ENCODE results near the gene CCDC68. TPM values are rescaled to one million over a fixed set of nuclear protein-coding genes. Genes with fewer than 3 reads are reported as not detected.
"Not testable (repeated sequence)": the region's sequence is repeated elsewhere in the genome, so short reads cannot be mapped to it uniquely, and the experiment has no call there.

The CCDC68 gene, protein sequence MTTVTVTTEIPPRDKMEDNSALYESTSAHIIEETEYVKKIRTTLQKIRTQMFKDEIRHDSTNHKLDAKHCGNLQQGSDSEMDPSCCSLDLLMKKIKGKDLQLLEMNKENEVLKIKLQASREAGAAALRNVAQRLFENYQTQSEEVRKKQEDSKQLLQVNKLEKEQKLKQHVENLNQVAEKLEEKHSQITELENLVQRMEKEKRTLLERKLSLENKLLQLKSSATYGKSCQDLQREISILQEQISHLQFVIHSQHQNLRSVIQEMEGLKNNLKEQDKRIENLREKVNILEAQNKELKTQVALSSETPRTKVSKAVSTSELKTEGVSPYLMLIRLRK
- 0.62 TPM for total RNA-seq

DNA sequence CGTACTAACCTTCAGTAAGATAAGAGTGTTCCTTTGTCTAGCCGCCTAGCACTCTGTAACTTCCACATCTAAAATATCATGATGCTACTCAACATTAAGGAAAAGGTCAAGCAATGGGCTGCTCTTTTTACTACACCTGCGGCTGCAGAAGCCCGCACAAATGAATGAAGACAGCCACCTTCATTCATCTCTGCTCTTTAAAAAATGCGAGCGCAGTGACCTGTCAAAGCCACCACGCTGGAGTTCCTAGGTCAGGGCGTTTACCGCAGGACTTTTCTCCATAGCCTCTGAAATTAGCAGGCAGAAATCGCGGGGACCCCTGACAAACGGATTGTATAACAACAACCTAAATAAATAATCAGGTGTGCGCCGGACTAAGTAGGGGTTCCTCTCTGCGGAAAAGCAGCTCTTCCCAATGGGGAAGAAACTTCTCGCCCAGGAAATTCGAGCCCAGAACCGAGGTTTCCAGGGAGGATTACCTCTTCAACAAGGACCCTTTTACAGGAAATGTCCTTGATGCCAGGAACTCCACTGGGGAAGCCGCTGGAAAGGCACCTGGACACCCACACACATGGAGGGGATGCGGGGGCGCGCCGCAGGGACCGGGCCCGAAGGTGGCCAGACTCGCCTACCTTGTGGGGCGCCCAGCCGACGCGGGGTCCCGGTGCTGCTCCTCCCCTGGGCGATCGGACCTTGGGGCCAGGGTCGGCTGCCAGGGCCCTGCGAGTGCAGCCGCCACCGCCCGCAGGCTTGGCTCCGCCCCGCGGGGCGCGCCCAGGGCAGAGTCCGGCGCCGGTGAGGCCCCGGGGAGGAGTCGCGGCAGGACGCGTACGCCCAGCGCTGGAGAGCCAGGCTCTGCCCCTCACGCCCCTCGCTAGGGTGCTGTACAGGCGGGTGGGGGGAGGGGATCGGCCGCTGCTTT, at the start of gene CCDC68:
Gene CCDC68 (minus strand): TSS at position 758 of the 922 bp plus-strand sequence. CDS start 16,670 bp downstream, outside the sequence.
- DNase-seq, result no peak

DNA sequence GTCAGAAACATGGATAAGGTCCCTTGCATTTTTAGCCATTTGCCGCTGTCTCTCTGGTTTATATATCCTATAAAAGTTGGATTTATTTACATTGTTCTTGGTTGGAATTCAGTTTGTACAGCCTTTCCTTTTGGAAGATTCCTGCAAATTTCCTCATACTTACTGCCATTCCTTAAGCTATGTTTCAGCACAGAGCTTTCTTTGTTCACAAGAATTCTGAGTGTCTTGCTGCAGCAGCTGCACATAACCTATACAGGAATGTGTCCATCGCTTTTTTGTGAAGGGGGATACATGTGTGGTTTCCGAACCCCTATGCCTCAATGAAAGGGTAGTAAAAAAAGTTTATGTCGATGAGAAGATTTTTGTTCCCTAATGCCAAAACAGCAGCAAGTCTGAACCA, 48.3 kb upstream of the CCDC68 start:
- no peak for DNase-seq

DNA sequence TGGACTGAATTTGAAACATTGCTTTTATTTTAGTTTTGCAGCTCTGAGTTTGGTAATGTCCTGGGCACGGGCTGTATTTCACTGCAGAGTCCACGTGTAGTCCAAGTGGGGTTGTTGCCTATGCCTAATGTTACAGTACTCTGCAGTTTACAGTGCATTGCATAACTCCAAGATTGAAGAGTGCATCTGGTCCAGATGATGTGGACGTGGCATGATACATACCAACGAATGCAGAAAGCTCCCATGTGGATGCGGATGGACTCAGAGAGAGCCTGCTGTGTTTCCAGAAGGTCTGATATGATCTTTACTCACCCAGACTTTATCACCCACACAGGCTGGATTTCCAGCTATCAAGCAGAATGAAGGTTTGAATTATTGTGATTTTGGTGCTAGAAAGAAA, 44.4 kb upstream of the CCDC68 start:
- no peak for DNase-seq

DNA sequence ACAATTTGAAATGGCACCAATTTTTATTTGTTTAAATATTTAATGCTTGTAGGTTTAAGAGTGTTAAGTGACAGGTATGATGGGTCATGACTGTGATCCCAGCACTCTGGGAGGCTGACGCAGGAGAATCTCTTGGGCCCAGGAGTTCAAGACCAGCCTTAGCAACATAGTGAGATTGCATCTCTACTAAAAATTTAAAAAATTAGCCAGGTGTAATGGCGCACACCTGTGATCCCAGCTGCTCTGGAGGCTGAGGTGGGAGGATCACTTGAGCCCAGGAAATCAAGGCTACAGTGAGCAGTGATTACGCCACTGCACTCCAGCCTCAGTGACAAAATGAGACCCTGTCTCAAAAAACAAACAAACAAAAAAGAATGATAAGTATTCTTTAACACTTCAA, 43.0 kb upstream of the CCDC68 start:
- no peak for DNase-seq

DNA sequence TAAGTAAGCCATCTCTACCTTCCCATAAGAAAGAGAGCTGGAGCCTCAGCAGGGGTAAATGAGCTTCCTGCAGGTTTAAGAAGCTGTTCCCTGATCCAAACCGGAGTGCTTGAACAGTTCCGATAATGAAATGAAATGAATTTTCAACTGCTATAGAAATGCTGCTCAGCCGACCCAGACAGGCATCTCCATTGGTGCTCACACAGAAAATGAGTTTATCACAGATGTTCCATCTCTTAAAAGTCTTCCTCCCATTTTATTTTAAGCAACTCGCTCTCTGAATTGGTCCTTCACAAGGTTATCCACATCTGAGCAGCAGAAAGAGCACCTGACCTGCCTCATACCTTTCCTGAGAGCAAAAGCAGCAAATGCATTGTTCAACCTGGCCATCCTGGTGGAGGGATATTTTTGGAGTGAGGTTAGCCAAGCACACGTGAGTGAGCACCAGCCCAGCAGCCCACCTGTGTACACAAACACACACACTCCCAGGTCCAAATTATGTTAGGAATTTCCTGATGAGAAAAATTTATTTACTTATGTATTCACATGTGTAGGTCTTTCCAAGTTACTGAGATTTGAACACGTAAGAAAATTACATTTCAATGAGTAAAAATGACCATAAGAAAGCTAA, 42.2 kb upstream of the CCDC68 start:
- DNase-seq, result no peak

DNA sequence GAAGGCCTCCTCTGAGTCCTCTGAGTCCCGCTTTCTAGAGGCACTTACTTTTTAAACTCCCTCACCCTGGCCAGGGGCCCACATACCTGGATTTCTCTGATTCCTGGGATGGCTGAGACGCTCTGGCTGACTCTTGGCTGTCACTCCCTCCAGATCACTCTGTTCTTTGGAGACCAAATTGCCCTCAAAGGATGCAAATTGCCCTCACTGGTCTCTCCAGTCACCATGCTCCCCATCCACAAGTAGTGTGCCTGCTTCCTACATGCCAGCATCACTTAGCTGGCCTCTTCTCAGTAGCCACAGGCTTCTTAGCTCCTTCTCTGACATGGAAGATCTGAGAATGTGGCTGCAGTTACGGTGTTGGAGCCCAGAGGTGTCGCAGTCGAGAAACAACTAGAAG, 41.3 kb upstream of the CCDC68 start:
- no peak for DNase-seq

DNA sequence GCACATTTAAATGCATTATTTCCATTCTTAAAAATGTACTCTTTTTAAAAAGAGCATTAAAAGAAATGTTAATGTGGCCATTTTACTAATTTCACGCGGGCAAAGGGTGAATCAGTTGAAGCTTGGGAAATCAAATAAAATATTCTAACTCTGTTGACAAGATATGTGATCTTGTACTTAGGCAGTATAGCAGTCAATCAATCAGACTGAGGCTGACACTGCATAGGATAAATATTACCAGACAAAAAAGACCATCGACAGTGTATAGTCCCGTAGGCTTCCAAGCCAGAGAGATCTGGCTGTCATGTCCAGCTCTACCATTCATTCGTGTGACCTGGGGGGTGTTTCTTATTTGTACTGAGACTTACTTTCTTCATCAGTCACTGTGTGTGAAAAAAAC, 39.8 kb upstream of the CCDC68 start:
- no peak for DNase-seq

DNA sequence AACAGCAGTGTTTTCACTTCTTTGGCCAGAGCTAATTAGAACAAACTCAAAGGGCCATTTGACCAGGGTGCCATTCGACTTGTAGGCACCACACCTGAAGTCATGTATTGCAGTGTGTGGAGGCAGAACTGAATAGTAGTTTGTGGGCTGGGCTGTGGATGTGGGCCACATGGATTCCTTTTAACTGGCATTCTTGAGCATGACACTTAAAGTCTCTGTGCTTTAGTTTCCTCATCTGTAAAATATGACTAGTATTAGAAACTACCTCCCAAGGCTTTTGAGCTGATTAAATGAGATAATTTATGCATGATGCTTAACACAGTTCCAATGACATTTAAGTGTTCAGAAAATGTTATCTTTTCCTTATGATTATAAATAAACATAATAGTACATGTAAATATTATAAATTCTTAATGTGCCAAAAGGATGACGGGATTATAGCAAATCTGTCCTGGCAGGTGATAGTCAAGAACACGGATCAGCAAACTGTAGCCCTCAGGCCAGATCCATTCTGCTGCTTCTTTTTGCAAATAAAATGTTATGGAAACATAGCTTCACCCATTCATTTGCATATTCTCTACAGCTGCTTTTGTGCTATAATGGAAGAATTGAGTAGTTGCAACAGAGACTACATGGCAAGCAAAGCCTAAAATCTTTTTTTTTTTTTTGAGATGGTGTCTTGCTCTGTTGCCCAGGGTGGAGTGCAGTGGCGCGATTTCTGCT, 36.3 kb upstream of the CCDC68 start:
- DNase-seq, result no peak

DNA sequence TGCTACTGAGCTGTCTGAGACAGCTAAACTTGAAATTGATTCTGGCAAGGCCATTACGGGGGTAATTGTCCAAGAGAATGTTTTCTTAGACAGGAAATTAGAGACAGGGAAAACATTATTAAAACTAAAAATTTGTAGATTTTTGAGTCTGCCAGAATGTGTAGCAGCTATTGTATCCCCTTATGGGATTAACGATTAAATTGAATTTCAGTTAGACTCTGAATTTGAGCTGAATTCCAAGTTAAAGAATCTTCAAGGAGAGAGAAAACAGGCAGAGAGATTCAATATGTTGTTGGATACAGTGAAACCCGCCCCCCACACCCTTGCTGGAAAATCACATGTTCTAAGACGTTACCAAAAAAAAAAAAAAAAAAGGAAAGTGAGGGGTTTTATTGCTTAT, 32.7 kb upstream of the CCDC68 start:
- DNase-seq, result no peak

DNA sequence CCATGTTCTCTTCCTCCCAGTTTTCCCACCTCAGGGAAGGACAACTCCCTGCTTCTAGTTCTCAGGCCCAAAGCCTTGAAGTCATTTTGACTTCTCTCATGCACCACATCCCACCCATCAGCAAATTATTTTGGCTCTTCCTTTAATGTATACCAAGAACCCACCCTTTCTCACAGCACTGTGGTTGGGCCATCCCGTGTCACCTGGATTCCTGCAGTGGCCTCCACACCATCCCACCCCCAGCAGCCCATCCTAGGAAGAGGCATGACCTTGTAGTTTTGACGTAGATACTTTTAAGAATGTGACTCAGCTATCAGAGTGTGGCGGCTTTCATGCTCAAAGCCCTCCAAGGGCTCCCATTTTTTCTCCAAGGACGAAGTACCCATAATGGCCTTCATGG, 25.6 kb upstream of the CCDC68 start:
- no peak for DNase-seq

DNA sequence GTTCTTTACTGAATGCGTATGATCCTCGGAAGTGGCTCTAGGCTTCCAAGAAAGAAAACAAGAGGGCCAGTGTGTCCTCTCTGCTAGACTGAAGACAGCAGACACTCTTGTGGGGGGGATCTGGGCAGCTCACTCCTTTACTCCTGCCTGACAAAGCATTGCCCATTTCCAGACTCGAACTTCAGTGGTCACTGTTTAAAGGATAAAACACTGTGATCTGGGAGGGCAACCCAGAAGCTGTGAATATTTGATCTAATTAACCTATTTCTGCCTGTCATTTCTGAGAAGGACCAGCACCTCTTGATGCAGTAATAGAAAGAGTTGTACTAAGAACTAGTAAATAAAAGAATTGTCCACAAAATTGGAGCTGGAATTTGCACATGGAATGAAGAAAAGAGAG, 24.5 kb upstream of the CCDC68 start:
- no peak for DNase-seq

DNA sequence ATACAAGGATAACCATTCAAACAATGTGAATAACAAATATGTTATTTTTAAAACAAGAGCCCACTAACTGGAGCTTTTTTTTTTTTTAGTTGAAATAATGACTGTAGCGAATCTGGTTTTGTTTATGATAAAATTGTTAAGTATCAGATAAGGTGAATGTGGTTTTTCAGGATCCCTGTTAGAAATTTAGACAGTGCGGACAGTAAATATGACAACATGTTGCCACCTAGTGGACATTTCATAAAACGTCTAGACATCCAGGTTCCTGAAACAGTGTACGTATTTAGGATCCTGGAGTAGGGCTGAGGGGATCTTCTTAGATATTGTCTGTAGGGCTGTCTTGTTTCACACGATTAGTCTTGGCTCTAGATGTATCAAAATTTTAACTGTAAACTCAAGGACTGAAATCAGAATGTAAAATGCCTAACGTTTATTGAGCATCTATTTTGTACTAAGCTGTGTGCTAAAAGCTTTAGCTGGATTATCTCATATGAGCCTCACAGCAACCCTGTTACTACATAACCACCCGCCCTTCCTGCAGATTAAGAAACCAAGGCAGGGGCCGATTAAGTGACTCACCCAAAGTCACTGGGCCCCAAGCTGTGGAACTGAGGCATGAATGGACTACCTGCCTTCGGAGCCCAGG, 23.9 kb upstream of the CCDC68 start:
- DNase-seq, result no peak

DNA sequence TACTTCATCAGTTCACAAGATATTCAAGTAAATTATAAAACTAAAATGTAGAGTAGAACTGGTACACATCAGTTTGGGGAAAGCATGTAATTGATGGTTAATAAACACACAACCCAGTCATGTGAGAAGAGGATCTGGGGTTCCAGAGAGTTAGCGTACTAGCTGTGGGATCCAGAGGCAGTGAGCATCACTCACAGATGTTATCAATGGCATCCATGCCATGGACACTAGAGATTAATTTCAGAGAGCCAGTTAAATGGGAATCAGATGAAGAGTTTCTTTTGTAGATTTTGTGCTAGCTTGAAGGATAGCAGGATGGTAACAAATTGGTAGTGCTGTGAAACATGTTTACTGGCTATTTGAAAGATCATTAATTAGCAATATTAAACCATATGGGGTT, 21.8 kb upstream of the CCDC68 start:
- DNase-seq, result no peak

DNA sequence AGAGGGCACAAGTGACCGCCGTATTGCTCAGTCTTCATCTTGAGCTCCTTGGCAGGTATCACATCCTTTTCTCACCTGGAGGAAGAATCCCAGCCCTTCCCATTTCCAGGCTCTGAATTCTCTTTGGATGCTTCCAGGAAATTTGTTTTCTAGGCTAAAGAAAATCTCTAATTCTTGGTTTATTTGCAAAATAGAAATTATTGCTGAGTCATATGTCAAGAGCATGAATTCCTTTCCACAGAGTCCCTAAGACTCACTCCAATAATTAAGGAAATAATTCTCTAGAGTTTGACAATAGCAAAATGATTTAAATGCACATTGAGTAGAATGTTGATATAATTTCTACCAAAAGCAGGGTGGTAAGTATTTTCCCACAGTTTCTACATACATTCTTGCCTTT, 16.3 kb upstream of the CCDC68 start:
- DNase-seq, result no peak

DNA sequence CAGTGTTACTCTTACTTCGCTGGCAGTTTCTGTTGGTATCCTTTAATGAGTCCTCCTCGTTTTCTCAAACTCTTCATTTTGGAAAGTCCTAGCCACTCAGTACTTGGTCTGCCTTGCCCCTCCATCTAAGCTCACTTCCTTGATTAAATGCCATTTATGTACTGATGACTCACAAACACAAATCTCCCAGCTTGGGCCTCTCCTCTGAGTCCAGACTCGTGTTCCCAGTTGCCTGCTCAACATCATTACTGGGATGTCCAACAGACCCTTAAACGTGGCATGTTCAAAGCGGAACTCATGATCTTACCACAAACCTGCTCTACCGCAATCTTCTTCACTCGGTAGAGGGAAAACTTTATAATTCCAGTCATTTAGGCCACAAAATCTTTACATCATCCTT, 13.8 kb upstream of the CCDC68 start:
- no peak for DNase-seq

DNA sequence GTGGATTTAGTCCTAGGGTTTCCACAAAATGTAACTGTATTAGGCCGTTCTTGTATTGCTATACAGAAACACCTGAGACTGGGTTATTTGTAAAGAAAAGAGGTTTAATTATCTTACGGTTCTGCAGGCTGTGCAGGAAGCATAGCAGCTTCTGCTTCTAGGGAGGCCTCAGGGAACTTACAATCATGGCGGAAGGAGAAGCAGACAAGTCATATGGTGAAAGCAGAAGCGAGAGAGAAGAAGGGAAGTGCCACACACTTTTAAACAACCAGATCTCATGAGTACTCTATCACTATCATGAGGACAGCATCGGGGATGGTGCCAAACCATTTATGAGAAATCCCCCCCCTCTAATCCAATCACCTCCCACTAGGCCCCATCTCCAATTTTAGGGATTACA, 9.5 kb upstream of the CCDC68 start:
- DNase-seq, result no peak

DNA sequence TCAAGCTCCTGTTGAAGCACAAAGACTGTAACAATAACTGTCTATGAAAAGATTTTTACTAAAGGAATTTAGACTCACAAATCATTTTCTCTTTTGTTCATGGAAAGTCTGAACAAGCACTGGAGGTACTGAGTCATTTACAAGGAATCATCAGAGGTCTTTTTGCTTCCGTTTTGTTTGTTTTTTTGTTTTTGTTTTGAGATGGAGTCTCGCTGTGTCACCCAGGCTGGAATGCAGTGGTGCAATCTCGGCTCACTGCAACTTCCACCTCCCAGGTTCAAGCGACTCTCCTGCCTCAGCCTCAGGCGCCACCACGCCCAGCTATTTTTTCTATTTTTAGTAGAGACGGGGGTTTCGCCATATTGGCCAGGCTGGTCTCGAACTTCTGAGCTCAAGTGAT, 9.0 kb upstream of the CCDC68 start:
- DNase-seq, result not testable (repeated sequence)

DNA sequence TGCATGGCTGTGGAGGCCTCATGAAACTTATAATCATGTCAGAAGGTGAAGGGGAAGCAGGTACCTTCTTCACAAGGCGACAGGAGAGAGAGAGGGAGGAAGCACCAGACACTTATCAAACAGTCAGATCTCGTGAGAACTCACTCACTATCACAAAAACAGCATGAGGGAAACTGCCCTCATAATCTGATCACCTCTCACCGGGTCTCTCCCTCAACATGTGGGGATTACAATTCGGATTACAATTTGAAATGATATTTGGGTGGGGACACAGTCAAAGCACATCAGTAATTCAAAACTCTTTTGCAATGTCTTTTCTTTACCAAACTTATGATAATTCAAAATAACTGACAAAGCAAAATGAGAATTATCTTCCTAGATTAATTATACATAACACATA, 8.5 kb upstream of the CCDC68 start:
- no peak for DNase-seq

DNA sequence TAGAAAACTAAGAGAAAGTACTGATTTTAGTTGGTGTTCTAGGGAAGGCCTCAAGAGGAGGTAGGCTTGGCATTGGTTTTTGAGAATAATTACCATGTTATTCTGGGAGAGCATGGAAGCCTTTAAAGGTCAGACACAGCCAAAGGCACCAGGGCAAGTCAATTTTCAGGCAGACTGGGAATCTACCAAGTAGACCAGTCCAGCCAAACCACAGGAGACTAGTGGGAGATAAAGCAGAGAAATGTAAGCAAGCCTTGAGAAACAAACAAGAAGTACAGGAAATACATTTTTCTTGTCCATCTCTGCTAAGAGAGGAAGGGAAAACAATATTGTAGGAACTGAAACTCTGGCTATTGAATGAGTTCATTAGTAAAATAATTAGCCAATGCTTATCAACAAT, 5.5 kb upstream of the CCDC68 start:
- DNase-seq, result no peak

DNA sequence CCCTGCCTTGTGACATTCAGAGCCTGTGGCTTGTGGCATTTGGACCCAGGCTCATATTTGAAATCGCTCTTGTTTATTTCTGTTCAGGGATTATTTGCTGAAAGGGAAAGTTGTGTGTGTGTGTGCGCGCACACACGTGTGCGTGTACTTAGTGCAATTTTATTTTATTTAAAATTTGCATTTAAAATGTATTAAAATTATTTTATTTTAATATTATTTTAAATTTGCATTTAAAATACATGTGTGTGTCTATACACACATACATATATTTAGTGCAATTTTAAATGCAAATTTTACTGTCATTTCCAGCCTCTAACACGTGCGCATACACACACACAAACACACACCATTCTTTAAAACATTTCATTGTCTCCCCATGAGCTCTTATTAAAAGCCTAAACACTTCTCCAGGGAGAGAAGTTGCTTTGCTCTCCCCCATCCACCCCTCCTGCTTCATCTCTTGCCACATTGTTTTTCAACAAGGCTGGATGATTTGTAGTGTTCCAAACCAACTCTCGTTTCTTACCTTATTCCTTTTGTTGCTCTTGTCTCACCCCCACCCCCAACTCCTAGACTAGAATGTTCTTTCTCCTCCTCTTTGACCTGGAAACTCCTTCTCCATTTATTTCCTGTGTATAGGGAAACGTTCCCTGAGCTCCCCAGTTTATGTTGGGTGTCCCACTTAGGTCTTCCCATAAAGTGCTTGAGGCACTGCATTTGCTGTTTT, 3.8 kb upstream of the CCDC68 start:
- no peak for DNase-seq

DNA sequence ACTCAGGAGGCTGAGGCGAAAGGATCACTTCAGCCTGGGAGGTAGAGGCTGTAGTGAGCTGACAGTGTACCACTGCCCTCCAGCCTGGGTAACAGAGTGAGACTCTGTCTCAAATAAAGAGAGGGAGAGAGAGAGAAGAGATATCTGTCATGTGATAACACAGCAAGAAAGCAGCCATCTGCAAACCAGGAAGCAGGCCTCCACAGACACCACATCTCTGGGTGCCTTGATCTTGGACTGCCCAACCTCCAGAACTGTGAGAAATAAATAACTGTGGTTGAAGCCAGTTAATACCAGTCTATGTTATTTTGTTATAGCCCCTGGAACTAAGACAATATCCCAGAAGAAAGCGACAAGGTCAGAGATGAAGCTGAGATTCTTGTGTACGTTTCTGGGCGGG, 2.6 kb upstream of the CCDC68 start:
- DNase-seq, result no peak
